ENCODE measurements around the gene CYP2W1.

DNA sequence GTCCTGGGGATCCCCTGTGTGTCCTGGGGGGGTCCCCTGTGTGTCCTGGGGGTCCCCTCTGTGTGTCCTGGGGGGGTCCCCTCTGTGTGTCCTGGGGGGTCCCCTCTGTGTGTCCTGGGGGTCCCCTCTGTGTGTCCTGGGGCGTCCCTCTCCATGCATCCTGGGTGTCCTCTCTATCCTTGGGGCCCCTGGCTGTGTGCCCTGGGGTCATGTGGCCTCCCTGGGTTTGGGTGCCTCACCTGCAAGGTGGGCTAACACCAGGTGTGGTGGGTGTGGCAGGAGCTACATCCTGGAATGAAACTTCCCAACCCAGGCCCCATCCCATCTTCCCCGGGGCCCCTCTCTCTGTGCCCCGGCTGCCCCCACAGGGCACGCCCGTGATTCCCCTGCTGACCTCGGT, 4.9 kb downstream of the CYP2W1 start:
- TF ChIP-seq, protein P1, sequence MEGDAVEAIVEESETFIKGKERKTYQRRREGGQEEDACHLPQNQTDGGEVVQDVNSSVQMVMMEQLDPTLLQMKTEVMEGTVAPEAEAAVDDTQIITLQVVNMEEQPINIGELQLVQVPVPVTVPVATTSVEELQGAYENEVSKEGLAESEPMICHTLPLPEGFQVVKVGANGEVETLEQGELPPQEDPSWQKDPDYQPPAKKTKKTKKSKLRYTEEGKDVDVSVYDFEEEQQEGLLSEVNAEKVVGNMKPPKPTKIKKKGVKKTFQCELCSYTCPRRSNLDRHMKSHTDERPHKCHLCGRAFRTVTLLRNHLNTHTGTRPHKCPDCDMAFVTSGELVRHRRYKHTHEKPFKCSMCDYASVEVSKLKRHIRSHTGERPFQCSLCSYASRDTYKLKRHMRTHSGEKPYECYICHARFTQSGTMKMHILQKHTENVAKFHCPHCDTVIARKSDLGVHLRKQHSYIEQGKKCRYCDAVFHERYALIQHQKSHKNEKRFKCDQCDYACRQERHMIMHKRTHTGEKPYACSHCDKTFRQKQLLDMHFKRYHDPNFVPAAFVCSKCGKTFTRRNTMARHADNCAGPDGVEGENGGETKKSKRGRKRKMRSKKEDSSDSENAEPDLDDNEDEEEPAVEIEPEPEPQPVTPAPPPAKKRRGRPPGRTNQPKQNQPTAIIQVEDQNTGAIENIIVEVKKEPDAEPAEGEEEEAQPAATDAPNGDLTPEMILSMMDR (IDR thresholded peaks at IDR 0.05): no peak
- TF ChIP-seq POLR2A (IDR thresholded peaks at IDR 0.05): no peak
